Lung microvascular endothelial cell (primary cell): ENCODE measurements around the gene RHOB. TPM values are rescaled to one million over a fixed set of nuclear protein-coding genes. Genes with fewer than 3 reads are reported as not detected.

Experiments
- DNase-seq, 2 donors: peaks; one replicate each; pipeline versions ENCODE4 v3.0.0 to v3.0.0-alpha.2; 2010; ENCODE audit warnings: low read depth in 2 of 2
- total RNA-seq: library from RNA; depleted of rRNA; stranded (reverse); fragments of >200 nt; gene quantifications from 2 replicates; pipeline ENCODE4 v1.2.1, GENCODE V29; 2014

The RHOB gene
- total RNA-seq, 1 donor from 2014 or later: 1,023 TPM

DNA sequence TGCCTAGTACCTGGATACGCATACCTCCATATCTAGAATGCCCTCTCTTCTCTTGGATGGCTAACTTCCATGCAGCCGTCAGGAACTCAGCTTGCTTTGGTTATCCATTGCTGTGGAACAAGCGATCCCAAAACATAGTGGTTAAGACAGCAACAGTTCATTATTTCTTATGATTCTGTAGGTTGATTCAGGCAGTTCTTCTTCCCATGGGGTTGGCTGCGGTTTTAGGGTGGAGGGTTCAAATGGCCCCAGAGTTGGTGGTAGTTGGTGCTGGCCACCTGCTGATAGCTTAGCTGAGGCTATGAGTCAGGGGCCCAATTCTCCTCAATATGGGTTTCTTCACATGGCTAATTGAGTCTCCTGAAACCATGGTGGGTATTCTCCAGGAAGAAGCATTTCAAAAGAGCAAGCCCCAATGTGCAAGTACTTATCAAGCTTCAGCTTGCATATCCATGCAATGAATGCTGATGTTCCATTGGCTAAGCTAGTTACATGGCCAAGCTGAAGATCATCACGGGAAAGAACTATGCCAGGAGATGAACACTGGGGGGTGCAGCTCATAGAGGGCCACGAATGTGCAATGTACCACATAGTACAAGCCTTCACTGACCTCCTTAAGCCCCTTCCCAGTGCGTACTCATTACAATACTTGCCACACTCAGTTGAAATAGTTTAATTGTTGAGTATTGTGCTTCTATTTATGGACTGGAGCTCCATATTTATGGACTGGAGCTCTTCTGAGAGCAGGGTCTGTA lies 10.0 kb upstream of the RHOB start:
- DNase-seq: no peak

DNA sequence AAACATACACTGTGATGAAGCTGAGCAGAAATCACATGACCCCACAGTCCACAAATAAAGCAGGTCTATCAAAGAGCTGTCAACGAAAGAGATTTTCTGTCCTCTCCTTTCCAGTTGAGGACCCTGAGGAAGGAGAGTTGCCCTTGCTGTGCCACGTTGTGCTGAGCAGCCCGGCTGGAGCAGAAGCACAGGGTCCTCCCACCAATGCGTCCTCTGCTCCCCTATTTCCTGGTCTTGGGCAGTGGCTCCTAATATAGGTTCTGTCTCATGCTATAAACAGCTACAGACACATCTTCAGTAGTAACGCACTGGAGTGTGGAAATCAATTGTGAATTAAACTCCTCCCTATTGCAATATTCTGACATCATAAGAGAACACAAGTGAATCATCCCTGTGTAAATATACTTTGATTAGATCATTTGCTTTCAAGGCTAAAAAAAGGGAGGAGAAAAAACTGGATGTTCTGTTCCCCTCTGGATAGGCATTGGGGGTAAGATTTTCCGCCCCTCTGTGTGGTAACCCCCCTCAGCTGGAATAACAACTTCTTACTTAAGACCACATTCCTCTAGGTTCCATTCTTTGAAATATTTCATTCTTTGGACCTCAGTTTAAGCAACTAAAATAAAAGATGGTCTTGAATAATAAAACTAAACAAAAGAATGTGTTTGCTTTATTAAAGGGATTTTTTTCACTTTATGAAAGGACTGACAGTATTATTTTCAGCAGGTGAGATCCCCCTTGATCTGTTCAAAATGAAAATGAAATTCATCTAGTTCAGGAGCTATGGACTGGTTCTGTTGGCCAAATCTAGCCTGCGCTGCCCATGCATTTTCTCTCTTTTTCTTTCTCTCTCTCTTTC lies 8.3 kb upstream of the RHOB start:
- DNase-seq: peak in 1 of 2 donors; percentile 73

DNA sequence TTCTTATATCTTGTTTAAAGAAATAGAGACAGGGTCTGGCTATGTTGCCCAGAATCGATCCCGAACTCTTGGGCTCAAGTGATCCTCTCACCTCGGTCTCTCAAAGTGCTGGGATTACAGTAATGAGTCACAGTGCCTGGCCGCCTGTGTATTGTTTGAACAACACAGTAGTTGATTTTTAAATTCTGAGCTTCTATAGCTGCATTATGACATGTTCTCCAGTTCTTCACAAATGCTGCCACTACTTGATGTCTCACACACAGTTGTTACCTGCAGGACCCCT lies 7.7 kb upstream of the RHOB start:
- peak in 1 of 2 donors; percentile 55 for DNase-seq

DNA sequence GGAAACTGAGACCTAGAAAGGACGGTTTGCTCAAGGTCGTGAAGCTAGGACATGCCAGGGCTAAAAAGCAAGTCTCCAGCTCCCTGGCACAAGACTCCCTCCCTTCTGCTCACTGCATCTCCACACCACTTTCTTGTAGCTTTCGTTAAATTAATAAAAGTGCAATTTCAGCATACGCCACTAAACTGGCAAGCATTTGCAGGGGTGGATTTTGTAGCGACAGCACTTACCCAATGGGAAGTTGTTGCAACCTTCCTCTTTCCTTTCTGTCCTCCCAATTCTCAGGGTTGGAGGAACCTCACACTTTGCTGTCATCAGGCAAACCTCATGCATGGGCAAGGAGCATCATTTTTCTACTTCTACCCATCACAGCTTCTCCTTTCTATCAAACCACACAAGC lies 7.4 kb upstream of the RHOB start:
- no peak for DNase-seq

DNA sequence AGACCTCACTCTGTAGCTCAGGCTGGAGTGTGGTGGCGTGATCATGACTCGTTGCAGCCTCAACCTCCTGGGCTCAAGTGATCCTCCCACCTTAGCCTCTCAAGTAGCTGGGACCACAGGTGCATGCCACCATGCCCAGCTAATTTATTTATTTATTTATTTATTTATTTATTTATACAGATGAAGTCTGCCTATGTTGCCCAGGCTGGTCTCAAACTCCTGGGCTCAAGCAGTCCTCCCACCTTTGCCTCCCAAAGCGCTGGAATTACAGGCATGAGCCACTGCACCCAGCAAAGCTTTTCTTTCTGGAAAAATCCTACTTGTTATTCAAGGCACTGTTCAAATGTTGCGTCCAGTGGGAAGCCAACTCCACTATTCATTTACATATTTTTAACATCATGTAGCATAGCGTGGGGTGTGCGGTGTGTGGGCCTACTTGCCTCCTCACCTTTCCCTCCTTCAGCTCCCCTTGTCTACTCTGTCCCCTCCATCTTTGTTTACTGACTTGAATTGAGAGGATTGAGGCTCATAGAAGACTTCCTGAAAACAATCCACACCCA lies 6.8 kb upstream of the RHOB start:
- DNase-seq: no peak

DNA sequence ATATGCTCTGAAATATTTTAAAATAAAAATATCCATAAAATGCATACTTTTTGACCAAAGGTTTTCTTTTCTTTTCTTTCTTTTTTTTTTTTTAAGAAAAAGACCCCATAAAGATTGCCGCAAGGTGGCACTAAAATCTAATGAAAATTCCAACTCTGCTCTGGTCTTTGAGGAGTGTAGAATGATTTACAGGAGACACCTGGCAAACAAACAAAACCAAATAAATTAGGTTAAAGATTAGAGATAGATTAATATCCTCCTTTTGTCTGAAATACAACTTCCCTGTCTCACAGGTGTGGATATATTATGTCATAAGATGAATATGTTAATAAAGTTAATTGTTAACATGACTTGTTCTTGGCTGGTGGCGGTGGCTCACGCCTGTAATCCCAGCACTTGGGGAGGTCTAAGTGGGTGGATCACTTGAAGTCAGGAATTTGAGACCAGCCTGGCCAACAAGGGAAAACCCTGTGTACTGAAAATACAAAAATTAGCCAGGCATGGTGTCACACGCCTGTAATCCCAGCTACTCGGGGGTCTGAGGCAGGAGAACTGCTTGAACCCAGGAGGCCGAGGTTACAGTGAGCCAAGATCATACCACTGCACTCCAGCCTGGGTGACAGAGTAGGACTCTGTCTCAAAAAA lies 3.5 kb upstream of the RHOB start:
- peak; percentile 72 to 79 for DNase-seq

DNA sequence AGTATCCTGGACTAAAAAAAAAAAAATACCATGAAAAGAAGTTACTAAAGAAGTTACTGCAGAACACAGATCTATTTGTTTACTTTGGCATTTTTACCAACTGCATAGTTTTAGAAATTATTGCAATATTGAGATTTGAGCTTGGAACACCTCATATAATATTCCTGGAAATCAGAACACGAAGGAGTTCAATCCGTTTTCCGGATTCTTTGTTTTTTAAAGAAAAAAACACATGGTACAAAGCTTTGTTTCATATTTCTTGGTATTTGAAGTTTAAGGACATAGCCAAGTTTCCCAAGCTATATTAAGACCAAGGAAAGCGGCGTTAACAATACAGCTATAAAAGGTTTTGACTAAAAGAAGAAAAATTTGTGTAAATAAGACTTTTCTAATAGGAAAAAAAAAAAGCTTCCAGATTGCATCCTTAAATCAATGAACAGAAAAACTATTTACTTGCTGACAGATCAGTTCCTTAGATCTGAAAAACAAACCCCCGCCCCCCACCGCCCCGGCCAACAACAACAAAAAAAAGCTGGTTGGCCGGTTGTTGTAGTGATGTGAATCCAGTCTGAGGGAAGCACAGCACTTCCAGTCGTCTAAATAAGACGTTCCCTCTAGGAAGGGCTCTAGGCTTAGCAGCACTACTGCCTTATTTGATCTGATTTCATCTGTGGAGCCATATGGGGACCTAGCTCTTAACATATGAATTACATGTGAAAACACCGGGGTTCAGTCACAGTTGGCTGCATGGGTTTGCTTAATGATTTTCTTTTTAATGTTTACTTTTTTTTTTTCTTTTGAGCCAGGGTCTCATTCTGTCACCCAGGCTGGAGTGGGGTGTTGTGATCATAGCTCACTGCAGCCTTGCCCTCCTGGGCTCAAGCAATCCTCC lies 2.5 kb upstream of the RHOB start:
- peak; percentile 44 to 72 for DNase-seq

DNA sequence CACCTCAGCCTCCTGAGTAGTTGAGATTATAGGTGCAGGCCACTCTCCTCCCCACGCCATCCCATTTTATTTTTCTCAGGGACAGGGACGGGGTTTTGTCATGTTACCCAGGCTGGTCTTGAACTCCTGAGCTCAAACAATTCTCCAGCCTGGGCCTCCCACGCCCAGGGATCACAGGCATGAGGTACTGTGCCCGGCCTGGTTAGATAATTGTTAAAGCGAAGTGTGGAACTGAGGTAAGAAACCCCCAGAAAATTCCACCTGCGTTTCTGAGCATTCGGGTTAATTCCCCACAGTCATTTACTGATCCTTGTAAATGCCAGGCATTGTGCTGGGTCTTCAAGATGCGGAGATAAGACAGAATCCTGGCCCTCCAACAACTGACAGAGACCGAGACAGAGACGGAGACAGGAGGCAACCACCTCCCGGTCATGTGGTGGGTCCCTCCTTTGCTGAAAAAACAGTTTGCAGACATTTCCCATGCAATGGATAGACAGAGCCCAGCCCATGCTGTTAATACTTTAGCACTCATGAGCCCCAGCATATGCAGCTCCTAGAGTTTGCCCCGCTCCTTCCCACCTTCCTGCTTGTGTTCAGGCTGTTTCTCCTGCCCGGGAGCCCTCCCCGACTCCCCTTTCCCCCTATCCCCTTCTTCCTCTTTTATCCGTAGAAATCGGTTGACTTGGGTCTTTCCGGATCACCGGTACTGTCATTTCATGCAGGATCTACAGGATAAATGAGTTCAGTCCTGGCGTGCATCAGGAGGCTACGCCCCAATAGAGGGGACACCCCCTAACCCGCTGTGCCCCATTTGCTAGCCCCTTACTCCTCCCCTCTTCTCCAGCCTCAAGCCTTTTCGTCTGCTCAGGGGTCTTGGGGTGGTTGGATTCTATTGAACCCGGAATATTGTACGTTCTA lies 1.6 kb upstream of the RHOB start:
- peak in 1 of 2 donors; percentile 36 for DNase-seq

DNA sequence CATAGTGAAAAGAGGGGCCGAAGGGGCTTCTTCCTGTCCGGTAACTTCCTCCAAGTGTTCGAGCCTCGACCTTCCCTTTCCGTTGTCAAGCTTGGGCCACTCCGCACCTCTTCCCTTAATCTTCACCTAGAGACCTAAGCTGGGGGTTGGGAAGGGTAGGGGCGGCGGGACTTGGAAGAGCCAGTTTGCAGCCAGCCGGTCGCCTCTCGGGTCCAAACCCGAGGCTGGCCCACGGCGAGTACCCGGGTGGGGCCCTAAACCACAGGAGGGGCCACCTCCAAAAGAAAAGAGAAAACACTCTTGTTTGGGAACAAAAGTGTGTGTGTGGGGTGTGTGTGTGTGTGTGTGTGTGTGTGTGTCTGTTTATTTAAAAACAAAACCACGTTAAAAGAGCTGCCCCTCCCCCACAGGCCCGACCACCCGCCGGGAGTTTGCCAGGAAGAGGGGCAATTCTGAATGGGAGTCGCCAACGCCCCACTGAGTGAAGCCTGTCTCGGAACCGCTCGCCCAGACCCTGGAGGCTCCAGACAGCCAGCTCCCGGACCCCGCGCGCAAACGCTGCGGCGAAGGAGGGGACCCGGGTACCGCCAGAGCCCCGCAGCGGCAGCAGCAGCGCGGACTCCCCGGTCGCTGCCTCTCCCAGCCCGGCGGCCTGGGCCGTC lies 488 bp upstream of the RHOB start:
- DNase-seq: peak in 1 of 2 donors; percentile 42

DNA sequence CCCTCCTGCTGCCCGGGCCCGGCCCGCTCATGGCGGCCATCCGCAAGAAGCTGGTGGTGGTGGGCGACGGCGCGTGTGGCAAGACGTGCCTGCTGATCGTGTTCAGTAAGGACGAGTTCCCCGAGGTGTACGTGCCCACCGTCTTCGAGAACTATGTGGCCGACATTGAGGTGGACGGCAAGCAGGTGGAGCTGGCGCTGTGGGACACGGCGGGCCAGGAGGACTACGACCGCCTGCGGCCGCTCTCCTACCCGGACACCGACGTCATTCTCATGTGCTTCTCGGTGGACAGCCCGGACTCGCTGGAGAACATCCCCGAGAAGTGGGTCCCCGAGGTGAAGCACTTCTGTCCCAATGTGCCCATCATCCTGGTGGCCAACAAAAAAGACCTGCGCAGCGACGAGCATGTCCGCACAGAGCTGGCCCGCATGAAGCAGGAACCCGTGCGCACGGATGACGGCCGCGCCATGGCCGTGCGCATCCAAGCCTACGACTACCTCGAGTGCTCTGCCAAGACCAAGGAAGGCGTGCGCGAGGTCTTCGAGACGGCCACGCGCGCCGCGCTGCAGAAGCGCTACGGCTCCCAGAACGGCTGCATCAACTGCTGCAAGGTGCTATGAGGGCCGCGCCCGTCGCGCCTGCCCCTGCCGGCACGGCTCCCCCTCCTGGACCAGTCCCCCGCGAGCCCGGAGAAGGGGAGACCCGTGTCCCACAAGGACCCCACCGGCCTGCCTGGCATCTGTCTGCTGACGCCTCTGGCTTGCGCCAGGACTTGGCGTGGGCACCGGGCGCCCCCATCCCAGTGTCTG lies 767 bp downstream of the RHOB start:
- peak; percentile 61 to 68 for DNase-seq

DNA sequence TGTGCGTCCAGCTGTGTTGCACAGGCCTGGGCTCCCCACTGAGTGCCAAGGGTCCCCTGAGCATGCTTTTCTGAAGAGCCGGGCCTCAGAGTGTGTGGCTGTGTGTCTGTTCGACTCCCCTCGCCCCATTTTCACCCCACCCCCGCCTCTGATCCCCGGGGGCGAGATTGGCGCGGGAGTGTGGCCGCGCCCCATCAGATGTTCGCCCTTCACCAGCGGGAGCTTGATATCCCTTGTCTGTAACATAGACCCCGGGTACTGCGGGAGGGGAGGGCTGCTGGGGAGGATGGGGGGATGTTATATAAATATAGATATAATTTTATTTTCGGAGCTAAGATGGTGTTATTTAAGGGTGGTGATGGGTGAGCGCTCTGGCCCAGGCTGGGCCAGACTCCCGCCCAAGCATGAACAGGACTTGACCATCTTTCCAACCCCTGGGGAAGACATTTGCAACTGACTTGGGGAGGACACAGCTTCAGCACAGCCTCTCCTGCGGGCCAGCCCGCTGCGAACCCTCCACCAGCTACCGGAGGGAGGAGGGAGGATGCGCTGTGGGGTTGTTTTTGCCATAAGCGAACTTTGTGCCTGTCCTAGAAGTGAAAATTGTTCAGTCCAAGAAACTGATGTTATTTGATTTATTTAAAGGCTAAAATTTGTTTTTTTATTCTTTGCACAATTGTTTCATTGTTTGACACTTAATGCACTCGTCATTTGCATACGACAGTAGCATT lies 1.5 kb downstream of the RHOB start:
- DNase-seq: peak; percentile 31 to 38

DNA sequence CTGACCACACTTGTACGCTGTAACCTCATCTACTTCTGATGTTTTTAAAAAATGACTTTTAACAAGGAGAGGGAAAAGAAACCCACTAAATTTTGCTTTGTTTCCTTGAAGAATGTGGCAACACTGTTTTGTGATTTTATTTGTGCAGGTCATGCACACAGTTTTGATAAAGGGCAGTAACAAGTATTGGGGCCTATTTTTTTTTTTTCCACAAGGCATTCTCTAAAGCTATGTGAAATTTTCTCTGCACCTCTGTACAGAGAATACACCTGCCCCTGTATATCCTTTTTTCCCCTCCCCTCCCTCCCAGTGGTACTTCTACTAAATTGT lies 2.1 kb downstream of the RHOB start:
- no peak for DNase-seq

DNA sequence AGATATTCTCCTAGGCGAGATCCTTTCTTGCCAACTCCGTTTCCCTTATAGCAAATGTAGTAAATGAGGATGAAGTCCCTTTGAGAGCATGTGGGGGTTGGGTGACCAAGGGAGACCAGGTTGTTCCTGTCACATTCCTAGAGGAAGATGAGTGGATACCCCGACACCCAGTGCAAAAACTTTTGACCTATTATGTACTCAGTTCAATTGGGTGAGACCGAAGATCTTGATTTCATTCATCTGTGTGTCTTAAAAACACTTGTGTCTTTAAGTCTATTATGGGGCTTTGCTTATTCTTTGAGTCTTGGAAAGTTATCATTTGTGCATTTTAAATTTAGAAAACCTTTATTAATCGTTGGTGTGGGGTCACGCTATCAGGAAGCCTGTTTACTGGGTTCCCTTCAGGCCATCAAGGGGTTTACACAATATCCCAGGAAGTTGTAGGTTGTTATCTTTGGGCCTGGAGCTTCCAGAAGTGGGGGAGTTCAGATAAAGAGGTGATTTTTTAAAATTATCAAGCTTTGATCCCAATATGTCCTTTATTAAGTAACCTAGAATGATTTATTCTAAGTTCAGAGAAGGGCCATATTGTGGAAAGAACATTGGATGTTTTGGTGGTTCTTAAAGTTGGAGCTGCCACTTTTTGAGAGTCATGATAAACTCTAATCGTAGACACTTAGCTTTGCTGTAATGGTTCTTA lies 2.8 kb downstream of the RHOB start:
- DNase-seq: peak; percentile 51 to 60

DNA sequence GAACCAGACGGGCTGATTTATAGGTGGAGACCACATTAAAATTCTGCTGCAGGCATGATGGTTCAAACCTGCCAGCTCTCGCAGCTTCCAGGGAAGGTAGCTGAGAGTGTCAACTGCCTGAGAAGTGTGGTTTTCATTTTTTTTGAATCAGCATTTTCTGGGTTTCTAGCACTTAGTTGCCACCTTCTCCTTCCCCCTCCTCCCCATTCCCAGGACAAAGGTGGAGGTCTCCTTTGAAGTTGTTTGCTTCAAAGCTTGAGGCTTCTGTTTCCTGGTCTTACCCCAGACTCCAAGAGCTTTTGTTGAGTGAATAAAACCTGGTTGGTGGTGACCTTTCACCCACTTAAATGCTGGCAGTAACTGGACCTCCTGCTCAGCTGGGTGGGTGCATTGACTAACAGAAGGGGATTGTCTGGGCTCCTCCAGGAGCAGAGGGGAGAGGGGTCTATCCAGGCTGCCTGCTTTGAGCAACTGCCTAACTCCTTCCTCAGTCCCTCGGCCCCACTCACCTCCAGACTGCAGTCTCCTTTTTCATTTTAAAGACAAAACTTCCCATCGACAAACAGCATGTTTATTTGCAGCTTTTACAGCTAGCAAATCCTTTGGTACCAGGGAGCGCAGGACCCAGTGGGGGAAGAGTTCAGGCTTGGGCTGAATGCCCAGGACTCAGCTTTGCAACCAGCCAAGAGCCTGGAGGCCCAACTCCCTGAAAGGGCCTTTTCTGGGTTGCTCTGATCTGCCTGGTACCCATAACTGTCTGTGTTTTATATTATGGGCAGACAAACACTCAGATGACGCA lies 3.5 kb downstream of the RHOB start:
- DNase-seq: peak; percentile 77 to 90

DNA sequence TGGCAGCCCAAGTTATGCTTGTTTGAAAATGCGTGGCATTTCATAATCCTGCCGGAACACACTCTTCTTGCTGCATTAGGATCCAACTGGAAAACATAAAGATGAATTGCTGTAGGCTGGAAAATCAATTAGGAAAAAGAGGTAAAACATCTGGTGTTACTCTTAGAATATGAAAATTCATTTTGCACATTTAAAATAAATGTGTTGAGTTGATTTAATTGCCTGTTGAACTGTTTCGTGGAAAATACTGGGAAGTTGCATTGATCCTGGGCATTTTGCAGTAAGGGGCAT lies 4.1 kb downstream of the RHOB start:
- DNase-seq: no peak

DNA sequence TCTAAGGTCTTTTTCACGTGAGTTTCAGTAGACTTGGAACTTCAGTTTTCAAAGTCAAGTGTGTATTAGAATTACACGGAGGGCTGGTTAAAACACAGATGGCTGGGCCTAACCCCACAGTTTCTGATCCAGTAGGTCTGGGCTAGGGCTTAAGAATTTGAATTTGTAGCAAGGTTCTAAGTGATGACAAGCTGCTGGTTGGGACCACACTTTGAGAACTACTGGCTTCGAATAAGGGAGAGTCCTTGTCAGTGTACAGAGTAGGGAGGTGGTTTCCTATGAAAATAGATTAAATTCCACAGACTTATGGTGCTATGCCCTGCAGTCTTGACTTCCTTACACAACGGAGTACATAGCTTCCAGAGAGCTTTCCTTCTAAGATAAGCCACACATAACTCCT lies 4.5 kb downstream of the RHOB start:
- DNase-seq: peak in 1 of 2 donors; percentile 72
